ENCODE data around the gene TRIOBP.
A peak's percentile ranks its signal among the peaks of the same experiment; 100 is the strongest.

Gene TRIOBP

DNA sequence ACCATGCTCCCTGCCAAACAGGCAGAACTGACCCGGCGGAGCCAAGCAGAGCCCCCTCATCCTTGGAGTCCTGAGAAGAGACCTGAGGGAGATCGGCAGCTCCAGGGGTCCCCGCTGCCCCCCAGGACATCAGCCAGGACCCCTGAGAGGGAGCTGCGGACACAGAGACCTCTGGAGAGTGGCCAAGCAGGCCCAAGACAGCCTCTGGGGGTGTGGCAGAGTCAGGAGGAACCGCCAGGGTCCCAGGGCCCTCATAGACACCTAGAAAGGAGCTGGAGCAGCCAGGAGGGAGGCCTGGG, 37.5 kb downstream of the TRIOBP start:
- H3K4me3 ChIP-seq (replicated peaks; ENCODE audit: low read depth, low read length) = no peak overlapping the region
- no peak for DNase-seq (ENCODE audit: low read depth)
- TF ChIP-seq, protein P1, sequence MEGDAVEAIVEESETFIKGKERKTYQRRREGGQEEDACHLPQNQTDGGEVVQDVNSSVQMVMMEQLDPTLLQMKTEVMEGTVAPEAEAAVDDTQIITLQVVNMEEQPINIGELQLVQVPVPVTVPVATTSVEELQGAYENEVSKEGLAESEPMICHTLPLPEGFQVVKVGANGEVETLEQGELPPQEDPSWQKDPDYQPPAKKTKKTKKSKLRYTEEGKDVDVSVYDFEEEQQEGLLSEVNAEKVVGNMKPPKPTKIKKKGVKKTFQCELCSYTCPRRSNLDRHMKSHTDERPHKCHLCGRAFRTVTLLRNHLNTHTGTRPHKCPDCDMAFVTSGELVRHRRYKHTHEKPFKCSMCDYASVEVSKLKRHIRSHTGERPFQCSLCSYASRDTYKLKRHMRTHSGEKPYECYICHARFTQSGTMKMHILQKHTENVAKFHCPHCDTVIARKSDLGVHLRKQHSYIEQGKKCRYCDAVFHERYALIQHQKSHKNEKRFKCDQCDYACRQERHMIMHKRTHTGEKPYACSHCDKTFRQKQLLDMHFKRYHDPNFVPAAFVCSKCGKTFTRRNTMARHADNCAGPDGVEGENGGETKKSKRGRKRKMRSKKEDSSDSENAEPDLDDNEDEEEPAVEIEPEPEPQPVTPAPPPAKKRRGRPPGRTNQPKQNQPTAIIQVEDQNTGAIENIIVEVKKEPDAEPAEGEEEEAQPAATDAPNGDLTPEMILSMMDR (IDR thresholded peaks at IDR 0.05; ENCODE audit: low read length, missing control alignments) = no peak

DNA sequence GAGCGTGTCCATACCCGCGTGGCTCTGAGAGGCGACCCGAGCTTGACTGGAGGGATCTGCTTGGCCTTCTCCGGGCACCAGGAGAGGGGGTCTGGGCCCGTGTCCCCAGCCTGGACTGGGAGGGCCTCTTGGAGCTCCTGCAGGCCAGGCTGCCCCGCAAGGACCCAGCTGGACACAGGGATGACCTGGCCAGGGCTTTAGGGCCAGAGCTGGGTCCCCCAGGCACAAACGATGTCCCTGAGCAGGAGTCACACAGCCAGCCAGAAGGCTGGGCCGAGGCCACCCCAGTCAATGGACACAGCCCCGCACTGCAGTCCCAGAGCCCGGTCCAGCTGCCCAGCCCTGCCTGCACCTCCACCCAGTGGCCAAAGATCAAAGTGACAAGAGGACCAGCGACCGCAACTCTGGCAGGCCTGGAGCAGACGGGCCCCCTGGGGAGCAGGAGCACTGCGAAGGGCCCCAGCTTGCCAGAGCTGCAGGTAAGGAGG, 38.2 kb downstream of the TRIOBP start:
- DNase-seq (ENCODE audit: low read depth) = no peak
- H3K4me3 ChIP-seq (replicated peaks; ENCODE audit: low read depth, low read length) = no peak overlapping the region
- TF ChIP-seq, protein P1 (IDR thresholded peaks at IDR 0.05; ENCODE audit: low read length, missing control alignments) = peak; percentile 26

DNA sequence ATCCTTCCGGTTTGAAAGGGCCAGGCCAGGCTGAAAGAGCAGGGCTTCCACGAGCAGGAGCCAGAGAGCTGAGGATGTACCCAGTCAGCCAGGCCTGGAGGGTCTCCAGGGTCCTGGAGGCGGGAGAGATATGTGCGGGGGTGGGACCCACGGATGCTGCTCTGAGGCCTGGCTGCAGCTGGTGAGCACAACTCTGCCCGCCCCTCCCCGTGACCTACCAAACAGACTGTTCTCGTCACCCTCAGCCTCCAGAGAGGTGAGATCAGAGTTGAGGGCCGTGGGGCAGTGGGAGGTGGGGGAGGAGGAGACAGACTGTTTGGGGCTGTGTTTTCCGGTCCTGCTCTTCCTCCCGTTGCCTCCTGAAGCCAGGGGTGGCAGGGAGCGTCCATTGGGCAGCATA, 42.2 kb downstream of the TRIOBP start:
- peak; percentile 83 for DNase-seq (ENCODE audit: low read depth)
- TF ChIP-seq, protein P1 (IDR thresholded peaks at IDR 0.05; ENCODE audit: low read length, missing control alignments) = peak; percentile 17
- H3K4me3 ChIP-seq (replicated peaks; ENCODE audit: low read depth, low read length) = no peak overlapping the region

DNA sequence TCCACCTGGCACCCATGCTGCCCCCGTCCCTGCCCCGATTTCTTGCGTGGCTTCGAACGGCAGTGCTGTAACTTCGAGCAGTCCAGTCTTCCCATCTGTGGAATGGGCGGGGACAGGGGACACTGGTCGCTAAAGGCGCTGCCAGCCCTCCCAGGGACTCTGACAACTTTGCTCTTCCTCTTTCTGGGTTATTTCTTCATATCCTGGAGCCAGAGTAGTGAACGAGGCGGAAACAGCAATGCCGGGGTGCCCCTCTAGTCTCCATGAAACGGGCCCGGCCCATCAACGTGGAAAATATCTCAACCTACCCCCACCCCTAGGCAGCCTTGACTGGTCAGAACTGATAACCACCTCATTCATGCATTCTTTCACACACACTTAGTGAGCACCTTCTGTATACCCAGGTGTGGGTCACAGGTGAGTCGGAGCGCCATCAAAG, 42.8 kb downstream of the TRIOBP start:
- no peak overlapping the region for H3K4me3 ChIP-seq (replicated peaks; ENCODE audit: low read depth, low read length)
- no peak for DNase-seq (ENCODE audit: low read depth)
- TF ChIP-seq, protein P1 (IDR thresholded peaks at IDR 0.05; ENCODE audit: low read length, missing control alignments) = no peak

DNA sequence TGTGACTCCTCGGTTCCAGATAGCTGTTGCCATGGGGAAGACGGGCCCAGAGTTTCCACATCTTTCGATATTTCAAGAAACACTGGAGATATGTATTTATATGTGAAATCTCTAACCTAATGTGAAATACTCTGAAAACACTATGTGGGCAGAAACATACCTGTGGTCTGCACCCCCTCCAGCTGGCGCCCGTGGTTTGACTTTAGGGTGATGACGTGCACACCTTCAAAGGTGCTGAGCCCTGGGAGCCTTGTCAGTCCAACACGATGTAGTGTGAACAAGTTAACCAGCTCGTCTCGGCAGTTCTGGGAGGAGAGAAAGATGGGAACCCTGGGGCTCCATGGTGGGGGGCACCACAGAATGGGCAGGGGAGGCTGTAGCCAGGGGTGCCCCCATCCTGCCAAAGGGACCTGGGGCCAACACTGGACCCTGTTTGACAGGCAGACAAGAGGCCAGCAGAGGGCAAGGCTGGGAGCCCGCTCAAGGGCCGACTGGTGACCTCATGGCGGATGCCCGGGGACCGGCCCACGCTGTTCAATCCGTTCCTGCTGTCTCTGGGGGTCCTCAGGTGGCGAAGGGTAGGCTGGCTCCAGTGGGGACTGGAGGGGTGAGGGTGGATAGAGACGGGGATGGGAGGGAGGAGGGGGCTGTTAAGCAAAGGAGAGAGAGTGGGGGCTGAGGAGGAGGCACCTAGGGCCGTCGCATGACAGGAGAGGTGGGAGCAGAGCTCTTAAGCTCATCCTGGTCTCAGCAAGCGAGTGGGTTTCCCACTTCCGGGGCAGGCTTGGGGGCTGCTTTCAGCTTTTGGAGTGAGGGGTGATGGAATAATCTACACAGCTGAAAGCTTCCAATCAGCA, 43.8 kb downstream of the TRIOBP start:
- TF ChIP-seq, protein P1 (IDR thresholded peaks at IDR 0.05; ENCODE audit: low read length, missing control alignments) = no peak
- DNase-seq (ENCODE audit: low read depth) = no peak
- no peak overlapping the region for H3K4me3 ChIP-seq (replicated peaks; ENCODE audit: low read depth, low read length)

DNA sequence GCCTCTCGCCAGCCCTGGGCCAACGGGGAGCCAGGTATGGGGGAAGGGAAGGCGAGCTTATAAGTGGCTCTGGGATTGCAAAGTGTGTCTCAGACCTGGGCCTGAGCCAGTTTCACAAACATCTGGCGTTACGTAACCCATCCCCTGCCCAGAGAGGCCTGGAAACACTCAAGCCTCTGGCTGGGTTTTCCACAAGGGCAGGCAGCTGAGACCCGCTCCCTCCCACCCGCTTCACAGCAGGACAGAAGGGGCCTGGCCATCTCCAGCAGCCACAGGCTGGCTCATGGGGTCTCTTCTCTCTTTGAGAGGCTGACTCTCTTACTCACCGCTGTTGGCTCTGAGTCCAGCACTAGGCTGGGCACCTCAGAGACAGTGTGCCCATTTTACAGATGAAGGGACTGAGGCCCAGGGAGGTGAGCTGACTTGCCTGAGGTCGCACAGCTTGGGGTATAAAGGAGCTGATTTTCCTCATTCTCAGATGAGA, 44.5 kb downstream of the TRIOBP start:
- DNase-seq (ENCODE audit: low read depth) = peak; percentile 99
- TF ChIP-seq, protein P1 (IDR thresholded peaks at IDR 0.05; ENCODE audit: low read length, missing control alignments) = no peak
- no peak overlapping the region for H3K4me3 ChIP-seq (replicated peaks; ENCODE audit: low read depth, low read length)

Measured in fibroblast of pulmonary artery (primary cell).